Sigmoid colon (tissue), 7 donors: ENCODE data around the gene PIGQ. TPM values are rescaled to one million over a fixed set of nuclear protein-coding genes. Genes with fewer than 3 reads are reported as not detected.
A peak's percentile ranks its signal among the peaks of the same experiment; 100 is the strongest.

ENCODE experiments used
- DNase-seq: peaks from one replicate; pipeline ENCODE4 v3.0.0-alpha.2; 2019
- H3K27ac ChIP-seq, 4 donors: fragments of 200-600 bp; sonication (generic); one replicate each; pipeline ENCODE4 v1.5.1; 2016 to 2019; ENCODE audit warnings: mild to moderate bottlenecking in 1 of 4
- H3K27me3 ChIP-seq, 3 donors: fragments of 200-600 bp; sonication (generic); one replicate each; pipeline ENCODE4 v1.5.1; 2019; ENCODE audit warnings: mild to moderate bottlenecking in 1 of 3
- H3K36me3 ChIP-seq, 4 donors: fragments of 200-600 bp; sonication (generic); one replicate each; pipeline ENCODE4 v1.5.1; 2016 to 2019
- H3K4me1 ChIP-seq, 4 donors: fragments of 200-600 bp; sonication (generic); one replicate each; pipeline ENCODE4 v1.5.1; 2017 to 2019
- H3K4me3 ChIP-seq, 4 donors: fragments of 200-600 bp; sonication (generic); one replicate each; pipeline ENCODE4 v1.5.1; 2017 to 2019; ENCODE audit warnings: mild to moderate bottlenecking in 2 of 4, moderate library complexity in 1 of 4
- H3K9me3 ChIP-seq, 4 donors: fragments of 200-600 bp in 3 of 4; sonication (generic) in 3 of 4; one replicate each; pipeline versions ENCODE4 v1.5.1 to v1.6.1; 2013 to 2019
- CTCF ChIP-seq, 4 experiments: fragments of 450-650 bp in 3 of 4; fragments of 200-600 bp in 1 of 4; IDR thresholded peaks; one replicate each; pipeline ENCODE4 v1.5.1; 2016 to 2019; ENCODE audit warnings: antibody characterized with exemption in 4 of 4, mild to moderate bottlenecking in 3 of 4, moderate library complexity in 2 of 4
- EP300 ChIP-seq, 4 donors: sonication (generic); formaldehyde crosslinking; IDR thresholded peaks; one replicate each; pipeline ENCODE4 v1.6.1; 2017; ENCODE audit warnings: antibody characterized with exemption in 4 of 4
- POLR2A ChIP-seq, 2 donors: fragments of 450-650 bp; IDR thresholded peaks; one replicate each; pipeline ENCODE4 v1.6.1; 2016; ENCODE audit warnings: antibody characterized with exemption in 2 of 2, mild to moderate bottlenecking in 2 of 2, moderate library complexity in 2 of 2
- POLR2AphosphoS5 ChIP-seq, 4 donors: sonication (generic); formaldehyde crosslinking; IDR thresholded peaks; one replicate each; pipeline ENCODE4 v1.6.1; 2017; ENCODE audit warnings: antibody characterized with exemption in 4 of 4
- WGBS, 2 donors: extraction: QIAGEN DNeasy Blood & Tissue Kit; methylation state at CpG; one replicate each; pipeline ENCODE4 v1.1.7; 2013; 5-methylcytosine and 5-hydroxymethylcytosine counted together
- intact Hi-C: fragments of 100-400 bp; cut with DNase I; formaldehyde crosslinking; loops from one replicate; pipeline ENCODE4 v1.15.1; 2023
- polyA plus RNA-seq, 3 donors: library from polyadenylated mRNA; stranded (reverse); fragments of 200-250 nt; gene quantifications; one replicate each; pipeline ENCODE4 v1.2.3, GENCODE V29; 2013
- total RNA-seq, 4 donors: library from RNA; depleted of rRNA; stranded (reverse); fragments of >200 nt; gene quantifications; one replicate each; pipeline ENCODE4 v1.1.0, GENCODE V29; 2016
- donor health status: healthy with polysubstance abuse.
- donor health status: Bipolar disorder and iron deficiency.
- donor health status: healthy.

The PIGQ gene
- total and polyA plus RNA-seq, 7 donors, result 11.1 to 47.4 (median 17.8) TPM

GRCh38 chr16:591231-591630 is 21.5 kb downstream of the PIGQ start:
- TF ChIP-seq POLR2AphosphoS5 (IDR thresholded peaks at IDR 0.05) (no peak), POLR2A (IDR thresholded peaks at IDR 0.05) (no peak), EP300 (IDR thresholded peaks at IDR 0.05) (no peak), CTCF (IDR thresholded peaks at IDR 0.05) (no peak)
- WGBS, 2 donors, result 31 to 85% methylated on average over 8 of the region's 8 CpGs
- Histone ChIP-seq H3K36me3 (peaks cover 0 to 4% (median 0%) of the 10 kb centered on the region in 4 donors), H3K27me3 (no peaks in the 10 kb centered on the region), H3K9me3 (no peaks in the 10 kb centered on the region), H3K27ac (no peak overlapping the region), H3K4me1 (peaks cover 0 to 45% (median 42%) of the 10 kb centered on the region in 4 donors), H3K4me3 (peak overlapping the region in 2 of 4 donors; percentile 62 to 87)
- intact Hi-C loops, result no loop called here
- DNase-seq, result no peak

GRCh38 chr16:591892-592517 is 22.2 kb downstream of the PIGQ start:
- WGBS, 2 donors, result 62 to 85% methylated on average over 15 of the region's 15 CpGs
- Histone ChIP-seq H3K4me3 (no peak overlapping the region), H3K4me1 (peaks cover 0 to 42% (median 41%) of the 10 kb centered on the region in 4 donors), H3K27me3 (no peaks in the 10 kb centered on the region), H3K27ac (no peak overlapping the region), H3K9me3 (no peaks in the 10 kb centered on the region), H3K36me3 (peaks cover 0 to 4% (median 0%) of the 10 kb centered on the region in 4 donors)
- intact Hi-C loops, result no loop called here
- no peak for DNase-seq
- no peak for TF ChIP-seq POLR2AphosphoS5 (IDR thresholded peaks at IDR 0.05)
- TF ChIP-seq CTCF (IDR thresholded peaks at IDR 0.05), result no peak
- no peak for TF ChIP-seq EP300 (IDR thresholded peaks at IDR 0.05)

GRCh38 chr16:592518-593306 is 22.9 kb downstream of the PIGQ start:
- H3K4me3 ChIP-seq, result no peak overlapping the region
- peak overlapping the region in 2 of 4 donors; percentile 14 to 53 for H3K27ac ChIP-seq
- no peak for TF ChIP-seq CTCF (IDR thresholded peaks at IDR 0.05)
- no peak for TF ChIP-seq POLR2A (IDR thresholded peaks at IDR 0.05)
- no peak for TF ChIP-seq POLR2AphosphoS5 (IDR thresholded peaks at IDR 0.05)
- H3K9me3 ChIP-seq, result no peaks in the 10 kb centered on the region
- no peaks in the 10 kb centered on the region for H3K27me3 ChIP-seq
- DNase-seq, result peak; percentile 77
- intact Hi-C loops, result no loop called here
- 59 to 72% methylated on average over 24 of the region's 24 CpGs for WGBS, 2 donors
- H3K36me3 ChIP-seq, result peaks cover 0 to 4% (median 0%) of the 10 kb centered on the region in 4 donors
- peaks cover 0 to 41% (median 34%) of the 10 kb centered on the region in 4 donors for H3K4me1 ChIP-seq

GRCh38 chr16:593406-593805 is 23.6 kb downstream of the PIGQ start:
- Histone ChIP-seq H3K27me3 (no peaks in the 10 kb centered on the region), H3K9me3 (no peaks in the 10 kb centered on the region), H3K4me3 (no peak overlapping the region), H3K36me3 (peaks cover 0 to 4% (median 0%) of the 10 kb centered on the region in 4 donors), H3K27ac (peak overlapping the region in 1 of 4 donors; percentile 53), H3K4me1 (peaks cover 0 to 34% (median 27%) of the 10 kb centered on the region in 4 donors)
- DNase-seq, result no peak
- 17 to 68% methylated on average over 9 of the region's 9 CpGs for WGBS, 2 donors
- intact Hi-C loops, result no loop called here
- no peak for TF ChIP-seq POLR2AphosphoS5 (IDR thresholded peaks at IDR 0.05)
- TF ChIP-seq POLR2A (IDR thresholded peaks at IDR 0.05), result peak in 1 of 2 donors; percentile 29
- no peak for TF ChIP-seq CTCF (IDR thresholded peaks at IDR 0.05)
